Measurements from ENCODE around the gene TNNT1.
"Not testable (repeated sequence)": the region's sequence is repeated elsewhere in the genome, so short reads cannot be mapped to it uniquely, and the experiment has no call there.

The TNNT1 gene

GRCh38 chr19:55109527-55110291 is 39.3 kb downstream of the TNNT1 start:
- DNase-seq (ENCODE audit: low read depth in 2 of 2), result no peak

- DNase-seq (ENCODE audit: low read depth in 2 of 2), result not testable (repeated sequence)
Measured at GRCh38 chr19:55107252-55107651, 41.8 kb downstream of the TNNT1 start.

GRCh38 chr19:55106591-55106990 is 42.4 kb downstream of the TNNT1 start:
- DNase-seq (ENCODE audit: low read depth in 2 of 2), result no peak

GRCh38 chr19:55105237-55105636 is 43.8 kb downstream of the TNNT1 start:
- DNase-seq (ENCODE audit: low read depth in 2 of 2), result no peak

- no peak for DNase-seq (ENCODE audit: low read depth in 2 of 2)
Measured at GRCh38 chr19:55103190-55103589, 45.8 kb downstream of the TNNT1 start.

GRCh38 chr19:55101261-55101660 is 47.7 kb downstream of the TNNT1 start:
- no peak for DNase-seq (ENCODE audit: low read depth in 2 of 2)

GRCh38 chr19:55099557-55100506 is 49.2 kb downstream of the TNNT1 start:
- DNase-seq (ENCODE audit: low read depth in 2 of 2), result no peak

GRCh38 chr19:55098716-55099556 is 50.1 kb downstream of the TNNT1 start:
- DNase-seq (ENCODE audit: low read depth in 2 of 2), result no peak

- no peak for DNase-seq (ENCODE audit: low read depth in 2 of 2)
Measured at GRCh38 chr19:55097864-55098715, 50.9 kb downstream of the TNNT1 start.

GRCh38 chr19:55096061-55096701 is 52.8 kb downstream of the TNNT1 start:
- no peak for DNase-seq (ENCODE audit: low read depth in 2 of 2)

- no peak for DNase-seq (ENCODE audit: low read depth in 2 of 2)
Measured at GRCh38 chr19:55095260-55096060, 53.5 kb downstream of the TNNT1 start.

GRCh38 chr19:55094456-55095259 is 54.3 kb downstream of the TNNT1 start:
- no peak for DNase-seq (ENCODE audit: low read depth in 2 of 2)

- DNase-seq (ENCODE audit: low read depth in 2 of 2), result no peak
Measured at GRCh38 chr19:55092423-55093318, 56.3 kb downstream of the TNNT1 start.

- DNase-seq (ENCODE audit: low read depth in 2 of 2), result no peak
Measured at GRCh38 chr19:55091955-55092354, 57.1 kb downstream of the TNNT1 start.

- no peak for DNase-seq (ENCODE audit: low read depth in 2 of 2)
Measured at GRCh38 chr19:55091126-55091910, 57.7 kb downstream of the TNNT1 start.

- no peak for DNase-seq (ENCODE audit: low read depth in 2 of 2)
Measured at GRCh38 chr19:55090564-55090963, 58.4 kb downstream of the TNNT1 start.
